Neural cell (in vitro differentiated cells): ENCODE data around the gene SAMD14. TPM values are rescaled to one million over a fixed set of nuclear protein-coding genes. Genes with fewer than 3 reads are reported as not detected.

Source experiments
- H2AFZ ChIP-seq: fragments of 200-600, 300-800 bp; sonication (generic), shearing (Covaris generic); 2 replicates; pipeline ENCODE4 v1.6.0; 2014; ENCODE audit warnings: low read depth, mild to moderate bottlenecking, antibody characterized with exemption, low read length, moderate library complexity
- H3F3A ChIP-seq: fragments of 200-600 bp; shearing (Covaris generic); 2 replicates; pipeline ENCODE4 v1.6.1; 2016; ENCODE audit warnings: mild to moderate bottlenecking, moderate library complexity, mixed read lengths, antibody characterized with exemption, low read length; ENCODE audit not compliant: insufficient read depth, poor library complexity, severe bottlenecking
- H3K27ac ChIP-seq: fragments of 200-600, 300-800 bp; sonication (generic), shearing (Covaris generic); 2 replicates; pipeline ENCODE4 v1.5.1; 2014; ENCODE audit warnings: mild to moderate bottlenecking, low read length, moderate library complexity
- H3K27me3 ChIP-seq: fragments of 300-800, 200-600 bp; sonication (generic), shearing (Covaris generic); 2 replicates; pipeline ENCODE4 v1.6.0; 2014; ENCODE audit warnings: mild to moderate bottlenecking, low read depth, low read length, moderate library complexity; ENCODE audit not compliant: insufficient read depth
- H3K36me3 ChIP-seq: fragments of 300-800, 200-600 bp; sonication (generic), shearing (Covaris generic); 2 replicates; pipeline ENCODE4 v1.5.1; 2014; ENCODE audit warnings: mild to moderate bottlenecking, antibody characterized with exemption, low read length, moderate library complexity; ENCODE audit not compliant: insufficient read depth
- H3K4me2 ChIP-seq: fragments of 300-800, 200-600 bp; sonication (generic), shearing (Covaris generic); 2 replicates; pipeline ENCODE4 v1.6.0; 2014; ENCODE audit warnings: mild to moderate bottlenecking, low read length
- H3K4me3 ChIP-seq: fragments of 300-800, 200-600 bp; sonication (generic), shearing (Covaris generic); 2 replicates; pipeline ENCODE4 v1.5.1; 2014; ENCODE audit warnings: mild to moderate bottlenecking, low read length, moderate library complexity
- H3K79me2 ChIP-seq: fragments of 200-600 bp; shearing (Covaris generic); replicated peaks from 2 replicates; pipeline ENCODE4 v1.6.0; 2014; ENCODE audit warnings: mild to moderate bottlenecking, low read length, moderate library complexity; ENCODE audit not compliant: insufficient read depth
- H3K9ac ChIP-seq: fragments of 300-800, 200-600 bp; sonication (generic), shearing (Covaris generic); 2 replicates; pipeline ENCODE4 v1.6.1; 2016; ENCODE audit warnings: mild to moderate bottlenecking, low read length, mixed read lengths
- H3K9me2 ChIP-seq: fragments of 200-600 bp; shearing (Covaris generic); 2 replicates; pipeline ENCODE4 v1.6.1; 2016; ENCODE audit warnings: mild to moderate bottlenecking, low read length, mixed read lengths; ENCODE audit not compliant: insufficient read depth
- H3K9me3 ChIP-seq: fragments of 200-600, 300-800 bp; sonication (generic), shearing (Covaris generic); 2 replicates; pipeline ENCODE4 v1.6.1; 2016; ENCODE audit warnings: mild to moderate bottlenecking, mixed run types, low read length, moderate library complexity, mixed read lengths
- H4K20me1 ChIP-seq: fragments of 200-600 bp; shearing (Covaris generic); 2 replicates; pipeline ENCODE4 v1.6.1; 2016; ENCODE audit warnings: mild to moderate bottlenecking, mixed run types; ENCODE audit not compliant: insufficient read depth
- EP300 ChIP-seq: fragments of 450-650 bp; conservative IDR thresholded peaks from 2 replicates; pipeline ENCODE4 v1.6.1; 2014; ENCODE audit warnings: antibody characterized with exemption, mild to moderate bottlenecking, moderate library complexity; ENCODE audit not compliant: poor library complexity, severe bottlenecking
- EZH2 ChIP-seq: fragments of 200-600, 300-800 bp; shearing (Covaris generic), sonication (generic); IDR thresholded peaks from 2 replicates; pipeline ENCODE4 v1.6.1; 2014; ENCODE audit warnings: antibody characterized with exemption, low read length, borderline replicate concordance, mild to moderate bottlenecking; ENCODE audit not compliant: insufficient read depth, poor library complexity, severe bottlenecking
- MXI1 ChIP-seq: fragments of 450-650 bp; conservative IDR thresholded peaks from 2 replicates; pipeline ENCODE4 v1.6.1; 2014; ENCODE audit warnings: antibody characterized with exemption, mild to moderate bottlenecking; ENCODE audit not compliant: poor library complexity, severe bottlenecking
- POLR2AphosphoS5 ChIP-seq: IDR thresholded peaks from 2 replicates; pipeline ENCODE4 v1.6.1; 2012
- RAD21 ChIP-seq: fragments of 450-650 bp; conservative IDR thresholded peaks from 2 replicates; pipeline ENCODE4 v1.6.1; 2014; ENCODE audit warnings: antibody characterized with exemption, mild to moderate bottlenecking, moderate library complexity
- SMC3 ChIP-seq: fragments of 450-650 bp; conservative IDR thresholded peaks from 2 replicates; pipeline ENCODE4 v1.6.1; 2014; ENCODE audit warnings: antibody characterized with exemption, mild to moderate bottlenecking, moderate library complexity; ENCODE audit not compliant: poor library complexity
- TAF1 ChIP-seq: IDR thresholded peaks from 2 replicates; pipeline ENCODE4 v1.6.1; 2012; ENCODE audit warnings: low read depth
- polyA plus RNA-seq: library from polyadenylated mRNA; depleted of rRNA; stranded (reverse); fragments of >200 nt; gene quantifications from 2 replicates; pipeline ENCODE4 v1.2.3, GENCODE V29; 2014
- TF ChIP-seq, protein P1 (sequence below): IDR thresholded peaks from 2 replicates; pipeline ENCODE4 v1.6.1; 2012; ENCODE audit warnings: borderline replicate concordance
- TF ChIP-seq, protein P2 (sequence below): fragments of 450-650 bp; IDR thresholded peaks from 2 replicates; pipeline ENCODE4 v1.5.1; 2014; ENCODE audit warnings: antibody characterized with exemption, mild to moderate bottlenecking, moderate library complexity; ENCODE audit not compliant: poor library complexity, severe bottlenecking

SAMD14 gene
- polyA plus RNA-seq, 1 donor from 2014 or later, result 105 TPM

DNA sequence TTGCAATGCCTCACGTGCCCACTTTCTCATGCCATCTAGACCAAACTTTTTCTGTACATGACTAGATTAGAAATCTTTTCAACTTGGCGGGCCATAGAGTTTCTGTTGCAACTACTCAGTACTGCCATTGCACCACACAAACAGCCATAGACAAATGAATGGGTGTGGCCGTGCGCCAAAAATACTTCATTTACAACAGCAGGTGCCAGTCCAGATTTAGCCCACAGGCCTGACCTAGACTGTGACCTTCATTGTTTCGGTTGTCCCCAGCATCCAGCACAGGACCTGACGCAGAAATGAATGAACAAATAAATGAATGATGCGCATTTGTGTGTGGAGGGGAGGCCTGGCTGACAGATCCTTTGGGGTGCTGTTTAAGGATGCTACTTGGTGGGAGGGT is 49.1 kb downstream of the SAMD14 start:
- H3K4me3 ChIP-seq, result no peak overlapping the region
- no peaks in the 10 kb centered on the region for H4K20me1 ChIP-seq
- H3K9me3 ChIP-seq, result no peaks in the 10 kb centered on the region
- no peaks in the 10 kb centered on the region for H3K27me3 ChIP-seq
- H3K36me3 ChIP-seq, result no peaks in the 10 kb centered on the region
- H2AFZ ChIP-seq, result no peak overlapping the region
- H3K9me2 ChIP-seq, result no peaks in the 10 kb centered on the region
- H3K27ac ChIP-seq, result no peak overlapping the region
- no peaks in the 10 kb centered on the region for H3F3A ChIP-seq
- no peak for TF ChIP-seq SMC3
- TF ChIP-seq EP300, result no peak
- TF ChIP-seq POLR2AphosphoS5, result no peak
- TF ChIP-seq MXI1, result no peak
- TF ChIP-seq, protein P1, sequence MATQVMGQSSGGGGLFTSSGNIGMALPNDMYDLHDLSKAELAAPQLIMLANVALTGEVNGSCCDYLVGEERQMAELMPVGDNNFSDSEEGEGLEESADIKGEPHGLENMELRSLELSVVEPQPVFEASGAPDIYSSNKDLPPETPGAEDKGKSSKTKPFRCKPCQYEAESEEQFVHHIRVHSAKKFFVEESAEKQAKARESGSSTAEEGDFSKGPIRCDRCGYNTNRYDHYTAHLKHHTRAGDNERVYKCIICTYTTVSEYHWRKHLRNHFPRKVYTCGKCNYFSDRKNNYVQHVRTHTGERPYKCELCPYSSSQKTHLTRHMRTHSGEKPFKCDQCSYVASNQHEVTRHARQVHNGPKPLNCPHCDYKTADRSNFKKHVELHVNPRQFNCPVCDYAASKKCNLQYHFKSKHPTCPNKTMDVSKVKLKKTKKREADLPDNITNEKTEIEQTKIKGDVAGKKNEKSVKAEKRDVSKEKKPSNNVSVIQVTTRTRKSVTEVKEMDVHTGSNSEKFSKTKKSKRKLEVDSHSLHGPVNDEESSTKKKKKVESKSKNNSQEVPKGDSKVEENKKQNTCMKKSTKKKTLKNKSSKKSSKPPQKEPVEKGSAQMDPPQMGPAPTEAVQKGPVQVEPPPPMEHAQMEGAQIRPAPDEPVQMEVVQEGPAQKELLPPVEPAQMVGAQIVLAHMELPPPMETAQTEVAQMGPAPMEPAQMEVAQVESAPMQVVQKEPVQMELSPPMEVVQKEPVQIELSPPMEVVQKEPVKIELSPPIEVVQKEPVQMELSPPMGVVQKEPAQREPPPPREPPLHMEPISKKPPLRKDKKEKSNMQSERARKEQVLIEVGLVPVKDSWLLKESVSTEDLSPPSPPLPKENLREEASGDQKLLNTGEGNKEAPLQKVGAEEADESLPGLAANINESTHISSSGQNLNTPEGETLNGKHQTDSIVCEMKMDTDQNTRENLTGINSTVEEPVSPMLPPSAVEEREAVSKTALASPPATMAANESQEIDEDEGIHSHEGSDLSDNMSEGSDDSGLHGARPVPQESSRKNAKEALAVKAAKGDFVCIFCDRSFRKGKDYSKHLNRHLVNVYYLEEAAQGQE, result no peak
- TF ChIP-seq, protein P2, sequence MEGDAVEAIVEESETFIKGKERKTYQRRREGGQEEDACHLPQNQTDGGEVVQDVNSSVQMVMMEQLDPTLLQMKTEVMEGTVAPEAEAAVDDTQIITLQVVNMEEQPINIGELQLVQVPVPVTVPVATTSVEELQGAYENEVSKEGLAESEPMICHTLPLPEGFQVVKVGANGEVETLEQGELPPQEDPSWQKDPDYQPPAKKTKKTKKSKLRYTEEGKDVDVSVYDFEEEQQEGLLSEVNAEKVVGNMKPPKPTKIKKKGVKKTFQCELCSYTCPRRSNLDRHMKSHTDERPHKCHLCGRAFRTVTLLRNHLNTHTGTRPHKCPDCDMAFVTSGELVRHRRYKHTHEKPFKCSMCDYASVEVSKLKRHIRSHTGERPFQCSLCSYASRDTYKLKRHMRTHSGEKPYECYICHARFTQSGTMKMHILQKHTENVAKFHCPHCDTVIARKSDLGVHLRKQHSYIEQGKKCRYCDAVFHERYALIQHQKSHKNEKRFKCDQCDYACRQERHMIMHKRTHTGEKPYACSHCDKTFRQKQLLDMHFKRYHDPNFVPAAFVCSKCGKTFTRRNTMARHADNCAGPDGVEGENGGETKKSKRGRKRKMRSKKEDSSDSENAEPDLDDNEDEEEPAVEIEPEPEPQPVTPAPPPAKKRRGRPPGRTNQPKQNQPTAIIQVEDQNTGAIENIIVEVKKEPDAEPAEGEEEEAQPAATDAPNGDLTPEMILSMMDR, result no peak
- no peak for TF ChIP-seq TAF1
- no peak for TF ChIP-seq RAD21
- no peak for TF ChIP-seq EZH2
- no peak overlapping the region for H3K9ac ChIP-seq
- no peaks in the 10 kb centered on the region for H3K79me2 ChIP-seq
- no peak overlapping the region for H3K4me2 ChIP-seq

DNA sequence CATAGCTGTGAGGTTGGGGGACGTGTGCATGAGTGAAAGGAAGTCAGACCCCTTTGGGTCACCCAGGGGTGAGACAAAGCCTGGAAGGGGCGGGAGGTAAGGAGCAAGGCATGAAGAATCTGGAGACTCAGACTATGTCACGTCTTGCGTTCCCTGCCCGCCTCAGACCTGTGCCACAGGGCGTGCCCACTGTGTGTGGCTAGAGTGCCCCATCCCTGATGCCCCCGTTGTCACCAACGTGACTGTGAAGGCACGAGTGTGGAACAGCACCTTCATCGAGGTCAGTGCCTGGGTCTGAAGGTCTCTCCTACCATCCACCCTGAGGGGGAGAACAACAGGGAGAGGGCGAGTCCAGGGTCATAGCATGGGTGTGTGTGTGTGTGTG is 49.9 kb downstream of the SAMD14 start:
- Histone ChIP-seq H3K36me3 (no peaks in the 10 kb centered on the region), H3K27ac (no peak overlapping the region)

More for the DNA sequence above, 49.9 kb downstream of the SAMD14 start:
- Histone ChIP-seq H3F3A (no peaks in the 10 kb centered on the region), H3K79me2 (no peaks in the 10 kb centered on the region), H2AFZ (no peak overlapping the region), H3K4me3 (no peak overlapping the region), H3K9ac (no peak overlapping the region), H4K20me1 (no peaks in the 10 kb centered on the region), H3K9me3 (no peaks in the 10 kb centered on the region), H3K4me2 (no peak overlapping the region), H3K9me2 (no peaks in the 10 kb centered on the region), H3K27me3 (no peaks in the 10 kb centered on the region)
- TF ChIP-seq RAD21 (no peak), MXI1 (no peak), EP300 (no peak), EZH2 (no peak), TAF1 (no peak), SMC3 (no peak), POLR2AphosphoS5 (no peak)
- TF ChIP-seq, protein P1, result no peak
- TF ChIP-seq, protein P2, result no peak
